GM10266 (cell line): Measurements from ENCODE around the gene EXD2.
A peak's percentile ranks its signal among the peaks of the same experiment; 100 is the strongest.
"Not testable (repeated sequence)": the region's sequence is repeated elsewhere in the genome, so short reads cannot be mapped to it uniquely, and the experiment has no call there.

Source experiments
- DNase-seq: peaks from one replicate; pipeline ENCODE4 v3.0.0; 2012; ENCODE audit errors: extremely low spot score
- TF ChIP-seq, protein P1 (sequence below): IDR thresholded peaks from 2 replicates; pipeline ENCODE4 v1.5.1; 2012; ENCODE audit warnings: mild to moderate bottlenecking, low read depth; ENCODE audit not compliant: control insufficient read depth, insufficient read depth; ENCODE audit errors: missing control alignments

Gene EXD2

DNA sequence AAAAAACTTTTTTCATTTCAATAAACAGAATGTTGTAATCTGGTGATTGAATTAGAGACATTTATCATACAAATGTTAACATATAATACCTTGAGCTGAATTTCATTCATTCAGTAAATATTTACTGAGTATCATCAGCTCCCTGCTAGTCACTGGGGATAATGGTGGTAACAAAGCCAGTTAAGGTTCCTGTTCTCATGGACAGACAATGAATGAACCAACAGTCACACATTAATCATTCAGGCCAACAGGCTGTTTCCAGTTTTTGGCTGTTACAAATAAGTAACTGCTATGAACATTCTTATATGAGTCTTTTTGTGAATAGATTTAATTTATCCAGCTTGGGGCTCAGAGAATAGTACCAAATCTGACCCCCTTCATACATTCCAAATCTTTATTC lies 13.5 kb downstream of the EXD2 start:
- no peak for DNase-seq
- TF ChIP-seq, protein P1, sequence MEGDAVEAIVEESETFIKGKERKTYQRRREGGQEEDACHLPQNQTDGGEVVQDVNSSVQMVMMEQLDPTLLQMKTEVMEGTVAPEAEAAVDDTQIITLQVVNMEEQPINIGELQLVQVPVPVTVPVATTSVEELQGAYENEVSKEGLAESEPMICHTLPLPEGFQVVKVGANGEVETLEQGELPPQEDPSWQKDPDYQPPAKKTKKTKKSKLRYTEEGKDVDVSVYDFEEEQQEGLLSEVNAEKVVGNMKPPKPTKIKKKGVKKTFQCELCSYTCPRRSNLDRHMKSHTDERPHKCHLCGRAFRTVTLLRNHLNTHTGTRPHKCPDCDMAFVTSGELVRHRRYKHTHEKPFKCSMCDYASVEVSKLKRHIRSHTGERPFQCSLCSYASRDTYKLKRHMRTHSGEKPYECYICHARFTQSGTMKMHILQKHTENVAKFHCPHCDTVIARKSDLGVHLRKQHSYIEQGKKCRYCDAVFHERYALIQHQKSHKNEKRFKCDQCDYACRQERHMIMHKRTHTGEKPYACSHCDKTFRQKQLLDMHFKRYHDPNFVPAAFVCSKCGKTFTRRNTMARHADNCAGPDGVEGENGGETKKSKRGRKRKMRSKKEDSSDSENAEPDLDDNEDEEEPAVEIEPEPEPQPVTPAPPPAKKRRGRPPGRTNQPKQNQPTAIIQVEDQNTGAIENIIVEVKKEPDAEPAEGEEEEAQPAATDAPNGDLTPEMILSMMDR, result no peak

DNA sequence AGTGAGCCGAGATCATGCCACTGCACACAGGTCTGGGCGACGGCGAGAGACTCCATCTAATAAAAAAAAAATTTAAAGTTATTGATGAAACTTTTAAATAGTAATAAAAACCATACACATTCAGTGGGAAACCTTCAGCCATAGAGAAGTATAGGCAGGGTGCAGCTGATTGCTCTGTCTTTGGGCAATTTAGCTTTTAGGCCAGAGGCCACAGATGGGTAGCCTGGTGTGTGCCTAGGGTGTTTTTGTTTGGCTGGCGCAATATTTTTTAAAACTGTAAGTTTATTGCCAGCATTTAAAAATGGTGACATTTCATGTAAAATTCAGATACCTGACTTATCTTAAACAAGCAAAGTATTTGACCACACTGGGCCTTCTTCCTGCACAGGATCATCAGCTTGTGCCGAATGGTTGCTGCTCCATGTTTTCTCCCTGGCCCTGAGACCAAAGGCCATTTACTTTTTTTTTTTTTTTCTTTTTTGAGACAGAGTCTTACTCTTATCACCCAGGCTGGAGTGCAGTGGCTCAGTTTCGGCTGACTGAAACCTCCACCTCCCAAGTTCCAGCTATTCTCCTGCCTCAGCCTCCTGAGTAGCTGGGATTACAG lies 16.2 kb downstream of the EXD2 start:
- TF ChIP-seq, protein P1, result no peak
- no peak for DNase-seq

DNA sequence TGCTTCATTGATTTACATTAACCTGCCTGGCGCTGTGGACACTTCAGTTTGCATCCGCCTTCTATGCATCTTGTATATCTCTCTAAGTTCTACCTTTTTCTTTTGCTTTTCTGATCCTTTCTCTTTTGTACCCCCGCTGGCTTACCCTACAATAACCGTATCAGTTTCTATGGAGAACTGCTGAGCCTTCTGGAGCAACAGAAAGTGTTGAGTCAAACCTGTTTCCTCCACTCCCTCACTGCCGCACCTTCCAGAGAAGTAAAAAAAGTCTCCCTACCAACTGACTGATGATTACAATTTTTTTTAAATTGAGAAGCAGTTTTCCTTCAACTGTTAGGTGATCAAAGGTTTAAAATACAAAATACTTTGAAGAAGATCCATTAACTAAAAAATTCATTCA lies 17.4 kb downstream of the EXD2 start:
- peak; percentile 17 for DNase-seq
- TF ChIP-seq, protein P1, result no peak

DNA sequence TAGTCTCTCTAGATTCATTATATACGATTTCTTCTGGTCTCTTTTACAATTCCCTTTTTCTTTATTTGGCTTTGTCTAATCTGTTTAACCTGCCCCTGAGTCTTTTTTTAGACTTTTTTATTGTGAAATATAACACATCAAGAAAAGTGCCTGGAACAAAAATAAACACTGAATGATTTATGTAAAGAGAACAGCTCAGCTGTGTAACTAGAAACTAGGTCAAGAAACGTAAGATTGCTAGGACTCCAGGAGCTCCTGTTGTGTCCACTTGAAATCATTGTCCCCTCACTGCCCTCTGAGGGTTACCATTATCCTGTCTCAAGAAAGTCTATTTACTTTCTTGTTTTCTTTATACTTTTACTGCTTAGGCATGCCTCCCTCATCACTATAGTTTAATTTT lies 23.1 kb downstream of the EXD2 start:
- no peak for DNase-seq
- TF ChIP-seq, protein P1, result no peak

DNA sequence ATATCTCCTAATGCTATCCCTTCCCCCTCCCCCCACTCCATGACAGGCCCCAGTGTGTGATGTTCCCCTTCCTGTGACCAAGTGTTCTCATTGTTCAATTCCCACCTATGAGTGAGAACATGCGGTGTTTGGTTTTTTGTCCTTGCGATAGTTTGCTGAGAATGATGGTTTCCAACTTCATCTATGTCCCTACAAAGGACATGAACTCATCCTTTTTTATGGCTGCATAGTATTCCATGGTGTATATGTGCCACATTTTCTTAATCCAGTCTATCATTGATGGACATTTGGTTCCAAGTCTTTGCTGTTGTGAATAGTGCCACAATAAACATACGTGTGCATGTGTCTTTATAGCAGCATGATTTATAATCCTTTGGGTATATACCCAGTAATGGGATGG lies 26.4 kb downstream of the EXD2 start:
- DNase-seq, result not testable (repeated sequence)

DNA sequence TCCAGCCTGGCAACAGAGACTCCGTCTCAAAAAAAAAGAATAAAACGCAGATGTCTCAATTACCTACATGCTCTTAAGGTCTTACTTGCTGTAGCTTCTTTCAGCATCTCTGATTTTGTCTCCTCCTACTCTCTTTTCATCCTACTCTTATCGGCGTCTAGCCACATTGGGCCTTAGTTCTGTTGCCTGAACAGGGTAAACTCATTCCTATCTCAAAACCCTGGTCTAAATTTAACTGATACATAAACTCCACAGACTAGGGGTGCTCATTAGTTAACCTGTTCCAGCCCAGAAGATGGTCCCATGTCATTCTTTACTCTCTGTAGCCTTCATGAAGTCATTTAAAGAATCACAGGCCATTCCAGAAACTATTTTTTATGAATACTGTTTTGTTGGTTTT lies 33.6 kb downstream of the EXD2 start:
- TF ChIP-seq, protein P1, result no peak
- DNase-seq, result no peak

DNA sequence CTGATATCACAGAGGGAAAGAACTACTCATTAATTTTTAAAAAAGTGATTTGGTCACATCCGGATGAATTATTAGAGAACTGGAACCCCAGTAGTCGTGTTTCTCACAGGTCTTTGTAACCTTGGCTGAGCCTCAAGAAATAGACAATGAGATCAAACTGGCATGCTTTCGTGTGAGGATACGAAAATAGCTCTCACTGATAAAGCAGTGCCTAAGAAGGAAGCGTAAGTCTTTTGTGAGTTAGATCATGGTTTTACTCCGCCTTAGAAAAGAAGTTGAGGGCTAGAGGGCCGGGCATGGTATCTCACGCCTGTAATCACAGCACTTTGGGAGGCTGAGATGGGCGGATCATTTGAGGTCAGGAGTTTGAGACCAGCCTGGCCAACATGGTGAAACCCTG lies 34.9 kb downstream of the EXD2 start:
- TF ChIP-seq, protein P1, result no peak
- DNase-seq, result no peak

DNA sequence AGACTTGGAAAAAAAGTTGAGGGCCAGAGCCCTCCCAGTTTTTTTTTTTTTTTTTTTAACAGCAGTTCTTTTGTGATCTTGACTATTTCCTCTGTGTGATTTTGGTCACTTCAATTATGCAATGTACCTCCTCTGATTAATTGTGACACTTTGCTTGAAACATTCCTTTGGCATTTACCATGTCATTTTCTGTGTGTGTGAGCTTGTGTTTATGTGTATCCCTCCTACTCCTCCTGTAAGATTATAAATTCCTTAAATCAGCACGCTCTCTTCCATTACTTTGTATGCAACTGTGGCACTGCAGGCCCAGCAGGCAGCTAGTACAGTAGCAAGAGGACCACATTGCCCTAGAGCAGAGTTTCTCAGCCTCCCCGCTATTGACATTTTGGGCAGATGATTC lies 35.4 kb downstream of the EXD2 start:
- no peak for DNase-seq
- TF ChIP-seq, protein P1, result no peak
